ENCODE data around the gene P3H4.

- TF ChIP-seq LEF1 (IDR thresholded peaks at IDR 0.05; ENCODE audit: borderline replicate concordance) (no peak), ARNT (IDR thresholded peaks at IDR 0.05) (no peak), FOXM1 (IDR thresholded peaks at IDR 0.05; ENCODE audit: borderline replicate concordance) (no peak), BHLHE40 (IDR thresholded peaks at IDR 0.05; ENCODE audit: borderline replicate concordance) (no peak), SP1 (IDR thresholded peaks at IDR 0.05) (no peak), SUZ12 (IDR thresholded peaks at IDR 0.05) (no peak), TARDBP (IDR thresholded peaks at IDR 0.05) (no peak), CTBP1 (IDR thresholded peaks at IDR 0.05; ENCODE audit: borderline replicate concordance) (no peak), ZNF384 (IDR thresholded peaks at IDR 0.05) (no peak), FOXK2 (IDR thresholded peaks at IDR 0.05) (no peak), ELF4 (IDR thresholded peaks at IDR 0.05) (no peak), FOXA1 (IDR thresholded peaks at IDR 0.05) (no peak), HDGF (IDR thresholded peaks at IDR 0.05; ENCODE audit: borderline replicate concordance) (no peak)
Observed at GRCh38 chr17:41762841-41763240, 48.9 kb downstream of the P3H4 start.

All from HEK293T (cell line).